Measurements from ENCODE around the gene E2F6.

- no peak for TF ChIP-seq POLR2A (IDR thresholded peaks at IDR 0.05)
- TF ChIP-seq POLR2AphosphoS5 (IDR thresholded peaks at IDR 0.05): no peak
- TF ChIP-seq EP300 (IDR thresholded peaks at IDR 0.05): no peak
- TF ChIP-seq CTCF (IDR thresholded peaks at IDR 0.05): no peak
These were observed 49.6 kb upstream of the E2F6 start for GRCh38 chr2:11515490-11515981.
